GM12891 (cell line): ENCODE measurements around the gene EIF4ENIF1.

Experiments used
- POLR2AphosphoS5 ChIP-seq: IDR thresholded peaks from 2 replicates; pipeline ENCODE4 v1.6.1; 2011; ENCODE audit warnings: low read depth, low read length, control low read depth
- SPI1 ChIP-seq: IDR thresholded peaks from 2 replicates; pipeline ENCODE4 v1.6.1; 2011; ENCODE audit warnings: low read depth, low read length, control low read depth

DNA sequence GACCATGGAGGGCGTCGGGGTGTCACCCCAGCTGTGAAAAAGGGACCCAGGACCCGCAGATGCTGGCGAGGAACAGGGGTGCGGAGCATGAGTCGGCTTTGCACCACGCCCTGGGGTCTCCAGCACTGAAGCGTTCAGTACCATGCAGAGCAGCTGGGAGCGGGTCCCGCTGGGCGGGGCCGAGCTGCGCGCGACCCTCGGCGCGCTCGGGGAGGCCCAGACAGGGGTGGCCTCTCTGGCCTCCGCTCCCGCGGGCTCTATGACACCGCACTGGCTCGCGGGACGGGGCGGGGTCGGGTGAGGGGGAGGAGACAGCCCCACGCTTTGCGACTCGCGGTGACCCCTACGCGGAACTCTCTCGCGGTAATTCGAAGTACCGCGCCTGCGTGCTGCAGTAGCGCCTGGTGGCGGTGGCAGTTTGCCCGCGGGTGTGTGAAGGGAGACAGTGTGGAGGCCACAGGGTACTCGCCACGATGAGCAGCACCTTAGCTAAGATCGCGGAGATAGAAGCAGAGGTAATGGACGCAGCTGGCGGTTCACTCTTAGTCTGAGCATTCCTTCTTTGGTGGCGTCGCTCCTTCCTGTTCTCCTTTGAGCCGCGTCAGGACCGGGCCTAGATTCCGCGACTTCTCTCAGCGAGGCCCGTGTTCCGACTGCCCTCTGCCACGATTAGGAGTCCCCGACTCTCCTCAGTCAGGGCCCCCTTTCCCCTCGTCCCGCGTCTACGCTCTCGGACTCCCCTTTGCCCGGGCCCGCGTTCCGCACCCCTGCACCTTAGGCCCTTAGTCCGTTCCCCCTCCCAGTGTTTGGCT, 90.2 kb downstream of the EIF4ENIF1 start, which contains the start of gene DRG1:
- peak; percentile 97 for TF ChIP-seq POLR2AphosphoS5
- no peak for TF ChIP-seq SPI1
